ENCODE measurements around the gene GAL3ST2. TPM values are rescaled to one million over a fixed set of nuclear protein-coding genes. Genes with fewer than 3 reads are reported as not detected.
"Not testable (repeated sequence)": the region's sequence is repeated elsewhere in the genome, so short reads cannot be mapped to it uniquely, and the experiment has no call there.

GAL3ST2 gene
- polyA plus RNA-seq, 1 donor from 2014 or later: not detected

DNA sequence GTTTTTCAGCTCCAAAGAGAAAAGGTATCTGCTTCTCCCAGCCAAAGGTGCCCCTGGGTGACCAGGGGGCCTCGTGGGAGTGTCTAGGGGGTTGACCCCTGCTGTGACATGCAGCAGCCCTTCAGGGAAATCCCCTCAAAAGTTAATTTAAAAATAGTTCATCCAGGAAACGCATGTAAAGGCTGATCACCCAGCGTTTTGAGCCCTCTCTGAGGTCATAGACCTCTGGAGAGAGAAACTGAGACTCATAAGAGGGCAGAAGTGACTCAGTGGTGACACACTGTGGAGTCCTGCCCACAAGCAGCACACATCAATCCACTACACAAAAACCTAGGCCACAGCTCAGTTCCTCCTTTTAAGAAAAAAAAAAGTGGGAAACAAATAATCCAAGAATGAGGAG is 11.9 kb downstream of the GAL3ST2 start:
- H3K4me2 ChIP-seq (ENCODE audit: low read length): no peak overlapping the region
- H4K20me1 ChIP-seq (ENCODE audit: insufficient read depth): no peaks in the 10 kb centered on the region
- no peaks in the 10 kb centered on the region for H3K27me3 ChIP-seq (ENCODE audit: insufficient read depth, low read depth, low read length)
- H3K36me3 ChIP-seq (ENCODE audit: insufficient read depth, low read length): no peaks in the 10 kb centered on the region
- no peaks in the 10 kb centered on the region for H3K9me2 ChIP-seq (ENCODE audit: insufficient read depth, low read length)
- H3K9ac ChIP-seq (ENCODE audit: low read length): no peak overlapping the region
- H2AFZ ChIP-seq (ENCODE audit: low read depth, low read length): no peak overlapping the region
- no peak for TF ChIP-seq MXI1 (conservative IDR thresholded peaks at IDR 0.05; ENCODE audit: poor library complexity, severe bottlenecking)
- no peak for TF ChIP-seq TAF1 (IDR thresholded peaks at IDR 0.05; ENCODE audit: low read depth)
- TF ChIP-seq EZH2 (IDR thresholded peaks at IDR 0.05; ENCODE audit: borderline replicate concordance, insufficient read depth, low read length, poor library complexity, severe bottlenecking): no peak
- TF ChIP-seq, protein P1, sequence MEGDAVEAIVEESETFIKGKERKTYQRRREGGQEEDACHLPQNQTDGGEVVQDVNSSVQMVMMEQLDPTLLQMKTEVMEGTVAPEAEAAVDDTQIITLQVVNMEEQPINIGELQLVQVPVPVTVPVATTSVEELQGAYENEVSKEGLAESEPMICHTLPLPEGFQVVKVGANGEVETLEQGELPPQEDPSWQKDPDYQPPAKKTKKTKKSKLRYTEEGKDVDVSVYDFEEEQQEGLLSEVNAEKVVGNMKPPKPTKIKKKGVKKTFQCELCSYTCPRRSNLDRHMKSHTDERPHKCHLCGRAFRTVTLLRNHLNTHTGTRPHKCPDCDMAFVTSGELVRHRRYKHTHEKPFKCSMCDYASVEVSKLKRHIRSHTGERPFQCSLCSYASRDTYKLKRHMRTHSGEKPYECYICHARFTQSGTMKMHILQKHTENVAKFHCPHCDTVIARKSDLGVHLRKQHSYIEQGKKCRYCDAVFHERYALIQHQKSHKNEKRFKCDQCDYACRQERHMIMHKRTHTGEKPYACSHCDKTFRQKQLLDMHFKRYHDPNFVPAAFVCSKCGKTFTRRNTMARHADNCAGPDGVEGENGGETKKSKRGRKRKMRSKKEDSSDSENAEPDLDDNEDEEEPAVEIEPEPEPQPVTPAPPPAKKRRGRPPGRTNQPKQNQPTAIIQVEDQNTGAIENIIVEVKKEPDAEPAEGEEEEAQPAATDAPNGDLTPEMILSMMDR (IDR thresholded peaks at IDR 0.05; ENCODE audit: poor library complexity, severe bottlenecking): no peak
- TF ChIP-seq, protein P2, sequence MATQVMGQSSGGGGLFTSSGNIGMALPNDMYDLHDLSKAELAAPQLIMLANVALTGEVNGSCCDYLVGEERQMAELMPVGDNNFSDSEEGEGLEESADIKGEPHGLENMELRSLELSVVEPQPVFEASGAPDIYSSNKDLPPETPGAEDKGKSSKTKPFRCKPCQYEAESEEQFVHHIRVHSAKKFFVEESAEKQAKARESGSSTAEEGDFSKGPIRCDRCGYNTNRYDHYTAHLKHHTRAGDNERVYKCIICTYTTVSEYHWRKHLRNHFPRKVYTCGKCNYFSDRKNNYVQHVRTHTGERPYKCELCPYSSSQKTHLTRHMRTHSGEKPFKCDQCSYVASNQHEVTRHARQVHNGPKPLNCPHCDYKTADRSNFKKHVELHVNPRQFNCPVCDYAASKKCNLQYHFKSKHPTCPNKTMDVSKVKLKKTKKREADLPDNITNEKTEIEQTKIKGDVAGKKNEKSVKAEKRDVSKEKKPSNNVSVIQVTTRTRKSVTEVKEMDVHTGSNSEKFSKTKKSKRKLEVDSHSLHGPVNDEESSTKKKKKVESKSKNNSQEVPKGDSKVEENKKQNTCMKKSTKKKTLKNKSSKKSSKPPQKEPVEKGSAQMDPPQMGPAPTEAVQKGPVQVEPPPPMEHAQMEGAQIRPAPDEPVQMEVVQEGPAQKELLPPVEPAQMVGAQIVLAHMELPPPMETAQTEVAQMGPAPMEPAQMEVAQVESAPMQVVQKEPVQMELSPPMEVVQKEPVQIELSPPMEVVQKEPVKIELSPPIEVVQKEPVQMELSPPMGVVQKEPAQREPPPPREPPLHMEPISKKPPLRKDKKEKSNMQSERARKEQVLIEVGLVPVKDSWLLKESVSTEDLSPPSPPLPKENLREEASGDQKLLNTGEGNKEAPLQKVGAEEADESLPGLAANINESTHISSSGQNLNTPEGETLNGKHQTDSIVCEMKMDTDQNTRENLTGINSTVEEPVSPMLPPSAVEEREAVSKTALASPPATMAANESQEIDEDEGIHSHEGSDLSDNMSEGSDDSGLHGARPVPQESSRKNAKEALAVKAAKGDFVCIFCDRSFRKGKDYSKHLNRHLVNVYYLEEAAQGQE (IDR thresholded peaks at IDR 0.05; ENCODE audit: borderline replicate concordance): no peak
- TF ChIP-seq SMC3 (conservative IDR thresholded peaks at IDR 0.05; ENCODE audit: poor library complexity): no peak
- H3F3A ChIP-seq (ENCODE audit: insufficient read depth, low read length, poor library complexity, severe bottlenecking): no peaks in the 10 kb centered on the region
- H3K9me3 ChIP-seq (ENCODE audit: low read length): no peaks in the 10 kb centered on the region
- no peak overlapping the region for H3K27ac ChIP-seq (ENCODE audit: low read length)
- H3K79me2 ChIP-seq (replicated peaks; ENCODE audit: insufficient read depth, low read length): no peaks in the 10 kb centered on the region
- no peak overlapping the region for H3K4me3 ChIP-seq (ENCODE audit: low read length)

DNA sequence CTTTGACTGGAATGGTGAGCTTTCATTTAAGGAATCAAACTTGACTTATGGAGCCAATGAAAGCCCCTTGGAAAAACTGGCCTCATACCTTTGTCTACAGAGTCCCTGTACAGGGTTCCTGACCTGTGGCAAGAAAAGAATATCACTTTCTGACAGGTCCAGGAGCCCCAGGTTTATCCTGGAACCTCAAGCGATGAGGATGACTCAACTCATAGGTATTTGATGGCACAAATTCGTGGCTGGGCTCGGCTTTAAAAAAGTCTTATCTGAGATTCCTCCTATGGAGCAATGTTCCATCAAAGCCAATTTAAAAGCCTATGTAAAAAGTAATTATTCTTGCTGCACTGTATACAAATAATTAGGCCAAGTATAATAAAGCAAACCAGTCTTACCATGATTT is 14.8 kb downstream of the GAL3ST2 start:
- not testable (repeated sequence) for H4K20me1 ChIP-seq (ENCODE audit: insufficient read depth); H3K79me2 ChIP-seq (replicated peaks; ENCODE audit: insufficient read depth, low read length); H3K27ac ChIP-seq (ENCODE audit: low read length); H3K27me3 ChIP-seq (ENCODE audit: insufficient read depth, low read depth, low read length); H2AFZ ChIP-seq (ENCODE audit: low read depth, low read length); H3K9me3 ChIP-seq (ENCODE audit: low read length); H3K9ac ChIP-seq (ENCODE audit: low read length); H3F3A ChIP-seq (ENCODE audit: insufficient read depth, low read length, poor library complexity, severe bottlenecking); H3K4me2 ChIP-seq (ENCODE audit: low read length); H3K9me2 ChIP-seq (ENCODE audit: insufficient read depth, low read length); H3K4me3 ChIP-seq (ENCODE audit: low read length); H3K36me3 ChIP-seq (ENCODE audit: insufficient read depth, low read length)

DNA sequence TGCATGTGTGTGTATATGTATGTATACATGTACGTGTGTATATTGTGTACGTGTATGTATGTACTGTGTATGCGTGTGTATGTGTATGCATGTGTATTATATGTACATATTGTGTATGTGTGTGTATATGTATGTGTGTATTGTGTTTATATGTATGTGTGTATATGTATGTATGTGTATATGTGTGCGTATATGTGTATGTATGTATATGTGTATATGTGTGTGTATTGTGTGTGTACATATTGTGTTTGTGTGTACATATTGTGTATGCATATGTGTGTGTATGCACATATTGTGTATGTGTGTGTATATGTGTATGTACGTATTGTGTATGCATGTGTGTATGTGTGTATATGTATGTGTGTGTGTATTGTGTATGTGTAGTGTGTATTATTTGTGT is 16.8 kb downstream of the GAL3ST2 start:
- no peaks in the 10 kb centered on the region for H4K20me1 ChIP-seq (ENCODE audit: insufficient read depth)
- no peaks in the 10 kb centered on the region for H3K9me3 ChIP-seq (ENCODE audit: low read length)

More for the DNA sequence above, 16.8 kb downstream of the GAL3ST2 start:
- Histone ChIP-seq H3K27me3 (ENCODE audit: insufficient read depth, low read depth, low read length) (no peaks in the 10 kb centered on the region), H3K9ac (ENCODE audit: low read length) (no peak overlapping the region), H3K79me2 (replicated peaks; ENCODE audit: insufficient read depth, low read length) (no peaks in the 10 kb centered on the region), H3K27ac (ENCODE audit: low read length) (no peak overlapping the region), H3K9me2 (ENCODE audit: insufficient read depth, low read length) (no peaks in the 10 kb centered on the region), H3F3A (ENCODE audit: insufficient read depth, low read length, poor library complexity, severe bottlenecking) (no peaks in the 10 kb centered on the region), H3K4me3 (ENCODE audit: low read length) (no peak overlapping the region), H2AFZ (ENCODE audit: low read depth, low read length) (no peak overlapping the region), H3K4me2 (ENCODE audit: low read length) (no peak overlapping the region), H3K36me3 (ENCODE audit: insufficient read depth, low read length) (no peaks in the 10 kb centered on the region)
- TF ChIP-seq, protein P1 (IDR thresholded peaks at IDR 0.05; ENCODE audit: poor library complexity, severe bottlenecking): no peak
- TF ChIP-seq TAF1 (IDR thresholded peaks at IDR 0.05; ENCODE audit: low read depth) (no peak), POLR2AphosphoS5 (IDR thresholded peaks at IDR 0.05) (no peak)

All from neural cell (in vitro differentiated cells).